BLaER1 treated with 17β-estradiol and CSF1 and Interleukin-3, amounts not matched to agents 10 nM and 100 nM (cell line): ENCODE measurements around the gene VPS26B.
"Not testable (repeated sequence)": the region's sequence is repeated elsewhere in the genome, so short reads cannot be mapped to it uniquely, and the experiment has no call there.

Experiments
- H3K27ac ChIP-seq, 11 experiments: shearing (Covaris generic); formaldehyde crosslinking; 2 replicates each; pipeline ENCODE4 v1.8.1; 2022
- H3K27me3 ChIP-seq, 11 experiments: shearing (Covaris generic); formaldehyde crosslinking; 2 replicates each; pipeline ENCODE4 v1.8.1; 2022
- H3K36me3 ChIP-seq, 11 experiments: shearing (Covaris generic); formaldehyde crosslinking; 2 replicates each; pipeline ENCODE4 v1.8.1; 2022
- H3K4me1 ChIP-seq, 10 experiments: shearing (Covaris generic); formaldehyde crosslinking; 2 replicates each; pipeline ENCODE4 v1.8.1; 2022
- H3K4me2 ChIP-seq, 11 experiments: shearing (Covaris generic); formaldehyde crosslinking; 2 replicates each; pipeline ENCODE4 v1.8.1; 2022
- H3K4me3 ChIP-seq, 10 experiments: shearing (Covaris generic); formaldehyde crosslinking; 2 replicates each; pipeline ENCODE4 v1.8.1; 2022
- H3K9ac ChIP-seq, 11 experiments: shearing (Covaris generic); formaldehyde crosslinking; 2 replicates each; pipeline ENCODE4 v1.8.1; 2022
- H3K9me3 ChIP-seq, 11 experiments: shearing (Covaris generic); formaldehyde crosslinking; replicated peaks in 1 of 11; 2 replicates each; pipeline ENCODE4 v1.8.1; 2022
- H4K20me1 ChIP-seq, 11 experiments: shearing (Covaris generic); formaldehyde crosslinking; 2 replicates each; pipeline ENCODE4 v1.8.1; 2022
- Cebpa-rat ChIP-seq, 11 experiments: shearing (Covaris generic); IDR thresholded peaks; 2 replicates each; pipeline ENCODE4 v1.8.1; 2022

VPS26B gene

DNA sequence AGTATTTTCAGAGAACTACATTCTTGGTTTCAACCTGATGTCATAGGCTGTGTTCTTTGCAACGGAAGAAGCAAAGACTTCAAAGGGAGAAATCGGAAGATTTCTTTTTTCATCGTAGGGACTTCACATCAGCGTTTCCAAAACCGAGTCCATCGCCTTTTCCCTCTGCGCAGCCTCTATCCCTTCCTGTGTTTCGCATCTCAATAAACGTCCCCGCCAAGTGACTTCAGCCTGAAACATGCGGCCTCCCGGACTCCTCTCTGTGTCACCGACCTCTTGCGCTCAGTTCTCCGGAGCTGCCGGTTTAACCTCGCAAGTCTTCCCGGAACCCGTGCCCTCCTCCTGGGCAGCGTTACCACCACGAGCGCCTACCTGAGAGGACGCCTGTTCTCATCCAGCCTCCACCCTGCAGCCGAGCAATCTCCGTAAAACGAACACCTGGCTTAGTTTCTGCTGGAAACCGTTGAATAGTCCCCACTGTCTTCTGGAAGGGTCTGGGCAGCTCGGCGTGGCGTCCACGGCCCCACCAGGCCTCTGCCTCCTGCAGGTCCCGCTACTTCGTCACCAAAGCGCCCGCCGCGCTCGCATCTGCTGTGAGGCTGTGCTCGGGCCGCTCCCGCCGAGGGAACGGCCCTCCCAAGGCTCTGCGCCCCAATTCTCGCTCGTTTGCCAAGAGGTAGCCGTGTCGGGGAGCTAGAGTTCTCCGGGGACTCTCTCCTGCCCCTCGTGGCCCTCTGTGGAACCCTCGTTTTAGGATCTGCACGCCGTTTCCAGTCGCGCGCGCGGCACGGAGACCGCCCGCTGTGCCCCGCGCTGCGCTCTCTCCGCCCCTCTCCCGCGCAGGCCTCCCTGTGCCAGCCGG is 51.3 kb downstream of the VPS26B start, which contains the start of gene GLB1L3:
Gene GLB1L3 (plus strand): TSS at position 846 of the 862 bp plus-strand sequence. CDS start 362 bp downstream, outside the sequence.
- H3K9ac ChIP-seq = peak within 1 kb of the TSS in 9 of 11 experiments; percentile 13 to 59 (median 48); a peak in 16 of 22 replicates
- H3K27ac ChIP-seq = no peak within 1 kb of the TSS
- H3K4me2 ChIP-seq = peak within 1 kb of the TSS; percentile 89 to 98 (median 95)
- peaks cover 22 to 40% (median 28%) of the 10 kb centered on the region in 10 experiments; a peak in 19 of 20 replicates for H3K4me1 ChIP-seq
- no peak for TF ChIP-seq Cebpa-rat (IDR thresholded peaks at IDR 0.05)
- peak within 1 kb of the TSS; percentile 53 to 69 (median 60) for H3K4me3 ChIP-seq
- 0 out of 22 replicates have a peak, but pooled peaks cover 0 to 3% (median 0%) of the 10 kb centered on the region in 11 experiments for H3K36me3 ChIP-seq
- peaks cover 84 to 96% (median 86%) of the 10 kb centered on the region in 11 experiments for H3K27me3 ChIP-seq
- peaks cover 0 to 45% (median 31%) of the 10 kb centered on the region in 11 experiments; a peak in 18 of 22 replicates for H4K20me1 ChIP-seq
- peaks cover 6 to 13% (median 7%) of the 10 kb centered on the region in 11 experiments; a peak in 19 of 22 replicates for H3K9me3 ChIP-seq

DNA sequence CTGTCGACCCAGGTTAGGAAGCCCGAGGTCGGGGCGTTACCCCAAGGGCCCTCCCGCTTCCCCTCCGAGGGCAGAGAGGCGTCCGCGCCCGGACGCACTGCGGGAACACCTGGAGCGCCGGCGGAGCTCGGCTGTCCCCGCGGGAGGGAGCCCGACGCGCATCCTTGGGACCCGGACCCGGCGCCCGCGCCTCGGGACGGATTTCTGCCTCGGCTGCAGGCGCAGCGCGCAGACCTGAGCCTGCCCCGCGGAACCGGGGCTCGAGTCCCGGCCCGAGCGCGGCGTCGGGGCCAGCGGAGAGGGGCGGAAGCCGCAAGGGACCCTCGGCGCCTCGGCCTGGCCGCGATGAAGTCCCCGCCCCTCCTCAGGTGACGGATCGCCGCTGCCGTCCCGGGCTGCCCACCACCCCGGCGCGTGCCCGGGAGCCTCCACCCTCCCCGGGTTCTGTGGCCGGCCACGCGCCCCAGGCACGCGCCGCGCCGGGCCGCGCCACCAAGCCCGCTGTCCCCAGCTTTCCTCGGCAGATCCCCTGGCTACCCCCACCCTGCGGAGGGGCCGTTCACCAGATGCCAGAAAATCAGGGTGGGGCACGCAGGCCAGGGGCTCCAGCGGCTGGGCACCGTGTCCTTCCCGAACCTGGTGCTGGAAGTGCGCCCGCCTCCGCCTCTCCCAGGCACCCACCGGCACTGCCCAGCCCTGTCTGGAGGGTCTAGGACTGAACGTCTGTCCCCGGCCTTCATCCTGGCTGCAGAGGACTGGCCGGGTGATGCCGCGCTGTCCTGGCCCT is 52.1 kb downstream of the VPS26B start:
- Histone ChIP-seq H3K4me3 (peak overlapping the region; percentile 53 to 69 (median 60)), H4K20me1 (peaks cover 0 to 45% (median 31%) of the 10 kb centered on the region in 11 experiments; a peak in 18 of 22 replicates), H3K4me2 (peak overlapping the region; percentile 89 to 98 (median 95)), H3K27me3 (peaks cover 82 to 93% (median 83%) of the 10 kb centered on the region in 11 experiments), H3K4me1 (peaks cover 22 to 39% (median 28%) of the 10 kb centered on the region in 10 experiments; a peak in 19 of 20 replicates), H3K36me3 (0 out of 22 replicates have a peak, but pooled peaks cover 0 to 3% (median 0%) of the 10 kb centered on the region in 11 experiments), H3K9me3 (peaks cover 6 to 13% (median 7%) of the 10 kb centered on the region in 11 experiments; a peak in 19 of 22 replicates), H3K27ac (no peak overlapping the region), H3K9ac (peak overlapping the region in 9 of 11 experiments; percentile 13 to 59 (median 48); a peak in 16 of 22 replicates)
- no peak for TF ChIP-seq Cebpa-rat (IDR thresholded peaks at IDR 0.05)

DNA sequence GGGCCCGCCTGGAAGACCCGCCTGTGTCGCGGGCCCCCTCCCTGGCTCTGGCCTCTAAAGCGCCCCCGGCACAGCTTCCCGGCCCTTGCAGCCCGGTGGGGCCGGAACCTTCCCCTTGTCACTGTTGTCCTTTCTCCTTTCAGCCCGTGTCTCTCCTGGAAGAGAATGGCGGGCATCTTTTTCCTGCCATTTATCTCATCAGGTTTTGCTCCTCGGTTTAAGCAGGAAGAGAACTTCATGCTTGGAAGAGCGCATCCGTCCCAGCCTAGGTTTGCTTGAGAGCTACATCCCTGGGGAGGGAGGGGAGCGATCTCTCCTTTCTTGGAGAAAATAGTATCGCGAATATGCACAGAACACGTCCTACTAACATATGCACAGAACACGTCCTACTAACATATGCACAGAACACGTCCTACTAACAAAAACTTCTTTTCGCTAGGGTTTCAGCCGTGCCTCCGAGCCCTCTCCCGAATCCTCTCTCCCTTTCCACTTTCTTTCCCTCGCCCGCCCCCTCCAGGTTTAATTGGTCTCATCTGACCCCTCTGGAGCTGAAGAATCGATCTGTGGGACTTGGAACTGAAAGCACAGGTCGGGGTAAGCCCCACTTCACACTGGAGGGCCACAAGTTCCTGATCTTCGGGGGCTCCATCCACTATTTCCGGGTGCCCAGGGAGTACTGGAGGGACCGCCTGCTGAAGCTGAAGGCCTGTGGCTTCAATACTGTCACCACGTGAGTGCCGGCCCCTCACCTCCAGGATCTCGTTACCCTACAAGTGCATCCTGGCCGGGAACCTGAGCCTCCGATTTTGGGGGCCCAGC is 52.9 kb downstream of the VPS26B start:
- Histone ChIP-seq H3K4me3 (peak overlapping the region; percentile 53 to 69 (median 60)), H3K27ac (no peak overlapping the region), H3K4me1 (peaks cover 22 to 39% (median 28%) of the 10 kb centered on the region in 10 experiments; a peak in 19 of 20 replicates), H3K9ac (peak overlapping the region in 6 of 11 experiments; percentile 45 to 59 (median 48); a peak in 7 of 22 replicates), H3K36me3 (0 out of 22 replicates have a peak, but pooled peaks cover 0 to 3% (median 0%) of the 10 kb centered on the region in 11 experiments), H3K27me3 (peaks cover 74 to 85% (median 75%) of the 10 kb centered on the region in 11 experiments), H3K4me2 (peak overlapping the region; percentile 89 to 98 (median 95)), H3K9me3 (peaks cover 6 to 13% (median 7%) of the 10 kb centered on the region in 11 experiments; a peak in 19 of 22 replicates), H4K20me1 (peaks cover 0 to 45% (median 31%) of the 10 kb centered on the region in 11 experiments; a peak in 18 of 22 replicates)
- no peak for TF ChIP-seq Cebpa-rat (IDR thresholded peaks at IDR 0.05)

DNA sequence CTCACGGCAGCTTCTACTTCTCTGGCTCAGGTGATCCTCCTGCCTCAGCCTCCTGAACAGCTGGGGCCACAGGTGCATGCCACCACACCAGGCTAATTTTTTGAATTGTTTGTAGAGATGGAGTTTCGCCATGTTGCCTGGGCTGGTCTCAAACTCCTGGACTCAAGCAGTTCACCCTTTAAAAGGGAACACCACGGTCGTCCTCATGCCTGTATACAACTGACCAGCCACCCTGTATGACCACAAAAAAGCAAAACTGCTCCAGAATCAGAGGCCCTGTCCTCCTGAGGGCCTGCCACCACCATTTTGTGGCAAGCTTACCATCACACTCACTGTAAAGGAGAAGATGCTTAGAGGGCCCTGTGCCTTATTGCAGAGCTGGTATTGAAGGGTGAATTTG is 53.9 kb downstream of the VPS26B start:
- Histone ChIP-seq H4K20me1 (peaks cover 0 to 37% (median 27%) of the 10 kb centered on the region in 11 experiments; a peak in 18 of 22 replicates), H3K27ac (no peak overlapping the region), H3K9me3 (peaks cover 6 to 13% (median 7%) of the 10 kb centered on the region in 11 experiments; a peak in 19 of 22 replicates), H3K4me1 (peaks cover 22 to 32% (median 28%) of the 10 kb centered on the region in 10 experiments; a peak in 19 of 20 replicates), H3K36me3 (0 out of 22 replicates have a peak, but pooled peaks cover 0 to 3% (median 0%) of the 10 kb centered on the region in 11 experiments), H3K4me2 (peak overlapping the region in 2 of 11 experiments; percentile 95 to 98; a peak in 3 of 22 replicates), H3K27me3 (peaks cover 64 to 75% (median 66%) of the 10 kb centered on the region in 11 experiments), H3K9ac (no peak overlapping the region), H3K4me3 (no peak overlapping the region)
- no peak for TF ChIP-seq Cebpa-rat (IDR thresholded peaks at IDR 0.05)

DNA sequence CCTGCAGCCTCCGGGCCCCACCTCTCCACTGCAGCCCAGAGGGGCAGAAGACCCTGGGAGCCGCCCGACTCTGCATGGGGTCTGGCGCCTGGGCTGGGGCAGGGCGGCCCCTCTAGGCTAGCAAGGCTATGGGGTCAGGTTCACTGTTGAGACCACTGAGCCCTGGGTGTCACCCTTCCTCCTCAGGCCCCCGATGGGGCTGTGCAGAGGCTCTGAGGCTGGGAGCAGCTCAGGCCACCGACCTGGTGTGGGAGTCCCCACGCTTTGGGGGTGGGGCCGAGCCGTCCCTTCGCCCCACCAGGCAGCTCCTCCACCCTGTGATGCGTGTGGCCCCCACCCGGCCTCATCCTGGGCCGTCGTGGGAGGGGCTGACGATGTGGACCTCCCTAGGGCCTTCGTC is 57.2 kb downstream of the VPS26B start:
- not testable (repeated sequence) for H3K4me3 ChIP-seq, H3K9ac ChIP-seq, H3K36me3 ChIP-seq, H3K4me2 ChIP-seq, H3K27ac ChIP-seq
- H3K27me3 ChIP-seq = peaks cover 31 to 42% (median 33%) of the 10 kb centered on the region in 11 experiments
- H3K9me3 ChIP-seq = peaks cover 6 to 13% (median 7%) of the 10 kb centered on the region in 11 experiments; a peak in 19 of 22 replicates
- H4K20me1 ChIP-seq = peaks cover 0 to 20% (median 13%) of the 10 kb centered on the region in 11 experiments; a peak in 18 of 22 replicates
- H3K4me1 ChIP-seq = peaks cover 8 to 16% (median 14%) of the 10 kb centered on the region in 10 experiments; a peak in 19 of 20 replicates

DNA sequence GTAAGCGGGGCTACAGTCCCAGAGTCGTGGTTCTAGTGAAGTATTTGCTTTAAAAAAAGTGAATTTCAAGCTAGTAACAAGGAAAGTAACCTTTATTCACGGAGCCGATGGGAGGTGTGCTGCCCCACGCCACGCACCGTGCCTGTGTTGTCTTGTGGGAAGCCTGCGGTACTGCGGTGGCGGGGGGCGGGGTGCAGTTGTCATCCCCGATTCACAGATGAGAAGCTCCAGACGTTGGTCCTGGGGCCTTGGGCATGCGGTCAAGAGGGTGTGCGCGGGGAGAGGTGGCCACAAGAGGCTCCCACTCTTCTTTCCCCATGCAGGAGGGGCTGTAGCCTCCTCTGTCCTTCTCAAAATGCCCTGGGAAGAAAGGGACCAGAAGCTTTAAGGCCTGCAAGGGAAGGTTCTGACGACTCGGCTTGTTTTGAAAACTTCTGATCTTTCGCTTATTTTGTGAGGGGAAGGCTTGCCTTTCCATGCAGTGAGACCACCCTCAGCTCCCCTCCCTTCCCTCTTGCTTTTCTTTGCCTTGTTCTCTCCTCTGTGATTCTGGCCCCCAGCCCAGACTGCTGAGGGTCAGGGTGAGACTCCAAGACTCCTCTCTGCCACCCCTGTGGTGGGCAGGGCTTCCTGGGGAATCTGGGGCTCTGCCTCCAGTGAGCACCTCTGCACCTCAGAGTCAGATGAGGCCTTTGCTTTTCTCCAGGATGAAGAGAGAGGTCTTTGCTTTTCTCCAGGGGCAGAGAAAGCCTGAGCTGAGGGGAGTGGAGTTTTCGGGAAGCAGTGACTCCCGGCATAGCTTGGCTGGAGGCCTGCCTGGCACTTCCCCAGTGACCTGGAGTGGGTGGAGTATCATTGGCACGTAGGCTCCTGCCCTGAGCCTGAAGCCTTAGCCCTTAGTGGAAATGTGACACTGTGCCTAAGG is 57.9 kb downstream of the VPS26B start:
- Histone ChIP-seq H3K4me2 (no peak overlapping the region), H3K4me3 (no peak overlapping the region), H4K20me1 (peaks cover 0 to 13% (median 6%) of the 10 kb centered on the region in 11 experiments; a peak in 11 of 22 replicates), H3K9me3 (peaks cover 6 to 13% (median 7%) of the 10 kb centered on the region in 11 experiments; a peak in 19 of 22 replicates), H3K27me3 (peaks cover 24 to 35% (median 25%) of the 10 kb centered on the region in 11 experiments), H3K36me3 (0 out of 22 replicates have a peak, but pooled peaks cover 0 to 3% (median 0%) of the 10 kb centered on the region in 11 experiments), H3K4me1 (peaks cover under 1 to 9% (median 6%) of the 10 kb centered on the region in 10 experiments; a peak in 17 of 20 replicates), H3K9ac (no peak overlapping the region), H3K27ac (no peak overlapping the region)
- no peak for TF ChIP-seq Cebpa-rat (IDR thresholded peaks at IDR 0.05)
